Keratinocyte (primary cell): ENCODE results near the gene LRPPRC. TPM values are rescaled to one million over a fixed set of nuclear protein-coding genes. Genes with fewer than 3 reads are reported as not detected.

Experiments
- DNase-seq: peaks from one replicate; pipeline ENCODE4 v3.0.0-alpha.2; 2011; ENCODE audit warnings: low read depth, missing footprints, low spot score
- FAIRE-seq: peaks from 2 replicates; lab custom pipeline; 2011; peaks lifted over from hg19 to GRCh38; lab: Jason Lieb, UNC
- H2AFZ ChIP-seq: 2 replicates; pipeline ENCODE4 v1.6.0; 2012; ENCODE audit warnings: low read length, control low read depth, inconsistent platforms; ENCODE audit not compliant: control insufficient read depth
- H3K27ac ChIP-seq: 2 replicates; pipeline ENCODE4 v1.5.1; 2011; ENCODE audit warnings: low read length; ENCODE audit not compliant: control insufficient read depth, insufficient read depth
- H3K27me3 ChIP-seq: 3 replicates; pipeline ENCODE4 v1.6.0; 2011; ENCODE audit warnings: low read length; ENCODE audit not compliant: control insufficient read depth, insufficient read depth; ENCODE audit errors: extremely low read depth
- H3K36me3 ChIP-seq, 2 experiments: 2 replicates in 1 of 2; 3 replicates in 1 of 2; pipeline ENCODE4 v1.5.1; 2011; ENCODE audit warnings: low read length in 2 of 2, mild to moderate bottlenecking in 1 of 2; ENCODE audit not compliant: control insufficient read depth in 2 of 2, insufficient read depth in 2 of 2; ENCODE audit errors: extremely low read depth in 1 of 2
- H3K4me1 ChIP-seq: 3 replicates; pipeline ENCODE4 v1.5.1; 2011; ENCODE audit warnings: low read length; ENCODE audit not compliant: control insufficient read depth, insufficient read depth; ENCODE audit errors: extremely low read depth
- H3K4me2 ChIP-seq: 3 replicates; pipeline ENCODE4 v1.6.0; 2011; ENCODE audit warnings: low read depth, low read length; ENCODE audit not compliant: control insufficient read depth, insufficient read depth; ENCODE audit errors: extremely low read depth
- H3K4me3 ChIP-seq, 3 experiments: fragments of 200-600 bp in 1 of 3; sonication (generic) in 1 of 3; 2 replicates in 2 of 3; 3 replicates in 1 of 3; pipeline ENCODE4 v1.5.1; 2011 to 2016; ENCODE audit warnings: low read length in 3 of 3, mild to moderate bottlenecking in 3 of 3, control low read depth in 2 of 3, inconsistent platforms in 1 of 3, low read depth in 1 of 3, mixed read lengths in 1 of 3, mixed run types in 1 of 3, moderate library complexity in 1 of 3; ENCODE audit not compliant: control insufficient read depth in 2 of 3, insufficient read depth in 2 of 3; ENCODE audit errors: extremely low read depth in 1 of 3
- H3K79me2 ChIP-seq: 2 replicates; pipeline ENCODE4 v1.6.0; 2012; ENCODE audit warnings: low read length; ENCODE audit not compliant: control insufficient read depth, insufficient read depth
- H3K9ac ChIP-seq: 3 replicates; pipeline ENCODE4 v1.6.0; 2011; ENCODE audit warnings: low read length; ENCODE audit not compliant: control insufficient read depth, insufficient read depth; ENCODE audit errors: extremely low read depth
- H3K9me1 ChIP-seq: 3 replicates; pipeline ENCODE4 v1.6.0; 2011; ENCODE audit warnings: low read length; ENCODE audit not compliant: control insufficient read depth, insufficient read depth; ENCODE audit errors: extremely low read depth
- H3K9me3 ChIP-seq: 2 replicates; pipeline ENCODE4 v1.5.1; 2012; ENCODE audit warnings: low read depth, low read length; ENCODE audit not compliant: control insufficient read depth
- H4K20me1 ChIP-seq: 3 replicates; pipeline ENCODE4 v1.6.0; 2011; ENCODE audit warnings: low read length; ENCODE audit not compliant: control insufficient read depth, insufficient read depth; ENCODE audit errors: extremely low read depth
- EZH2 ChIP-seq: IDR thresholded peaks from one replicate; pipeline ENCODE4 v1.6.1; 2012; ENCODE audit warnings: inconsistent platforms, mild to moderate bottlenecking, low read length, moderate library complexity
- dilution Hi-C: fragments of 300-500 bp; cut with MboI; formaldehyde crosslinking; loops from one replicate; pipeline ENCODE4 v1.7.0; 2020; ENCODE audit warnings: low sequenced_read_pairs; ENCODE audit not compliant: extremely low pct_ligation_motif_present
- polyA plus RNA-seq, 5 experiments: library from polyadenylated mRNA; depleted of rRNA in 3 of 5; stranded (reverse) in 3 of 5; stranded (forward) in 1 of 5; unstranded in 1 of 5; fragments of >200 nt; gene quantifications; 1 replicate in 1 of 5; 2 replicates in 3 of 5; 3 replicates in 1 of 5; pipeline versions ENCODE4 v1.2.1 to v1.2.3, GENCODE V29; 2011 to 2012; ENCODE audit warnings: missing spikeins in 2 of 5, low read depth in 1 of 5, low replicate concordance in 1 of 5
- TF ChIP-seq, protein P1 (sequence below), 3 experiments: IDR thresholded peaks in 1 of 3; conservative IDR thresholded peaks in 1 of 3; optimal IDR thresholded peaks in 1 of 3; 2 replicates in 2 of 3; 3 replicates in 1 of 3; pipeline versions ENCODE3 to v1.5.1; 2011; ENCODE audit warnings: low read length in 3 of 3, mild to moderate bottlenecking in 3 of 3, moderate library complexity in 2 of 3, control low read depth in 1 of 3, inconsistent platforms in 1 of 3; ENCODE audit not compliant: insufficient read depth in 2 of 3; ENCODE audit errors: extremely low read depth in 1 of 3

The LRPPRC gene
- polyA plus RNA-seq, 1 donor (not counting 4 experiments of a cell fraction or from before 2014, with no cell fraction given): 115 TPM

DNA sequence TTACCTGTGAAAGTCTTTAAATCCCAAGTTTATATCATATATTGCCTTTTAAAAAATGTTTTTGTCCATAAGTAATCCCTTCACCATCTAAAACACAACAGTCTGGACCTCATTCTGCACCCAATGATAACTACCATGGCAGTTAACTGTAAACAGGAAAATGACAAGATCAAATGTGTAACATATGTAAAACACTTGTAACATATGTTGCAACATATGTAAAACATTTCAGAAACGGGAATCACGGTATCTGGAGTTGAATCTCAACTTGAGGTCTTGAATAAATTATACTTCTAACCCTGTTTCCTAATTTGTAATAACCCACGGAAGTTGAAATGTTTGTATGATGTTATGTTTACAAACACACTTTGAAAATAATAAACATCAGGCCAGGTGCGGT, 6.2 kb downstream of the LRPPRC start:
- Histone ChIP-seq H3K4me1 (peaks cover 13% of the 10 kb centered on the region), H3K79me2 (peaks cover 99% of the 10 kb centered on the region), H4K20me1 (peaks cover 15% of the 10 kb centered on the region), H3K27me3 (no peaks in the 10 kb centered on the region), H3K9me3 (no peaks in the 10 kb centered on the region), H3K9ac (no peak overlapping the region), H2AFZ (no peak overlapping the region), H3K4me3 (no peak overlapping the region), H3K9me1 (peaks cover 2% of the 10 kb centered on the region), H3K36me3 (peaks cover 8 to 28% of the 10 kb centered on the region in 2 experiments), H3K4me2 (no peak overlapping the region), H3K27ac (no peak overlapping the region)
- dilution Hi-C loops: no loop called here
- FAIRE-seq (no peak), DNase-seq (no peak)
- TF ChIP-seq, protein P1, sequence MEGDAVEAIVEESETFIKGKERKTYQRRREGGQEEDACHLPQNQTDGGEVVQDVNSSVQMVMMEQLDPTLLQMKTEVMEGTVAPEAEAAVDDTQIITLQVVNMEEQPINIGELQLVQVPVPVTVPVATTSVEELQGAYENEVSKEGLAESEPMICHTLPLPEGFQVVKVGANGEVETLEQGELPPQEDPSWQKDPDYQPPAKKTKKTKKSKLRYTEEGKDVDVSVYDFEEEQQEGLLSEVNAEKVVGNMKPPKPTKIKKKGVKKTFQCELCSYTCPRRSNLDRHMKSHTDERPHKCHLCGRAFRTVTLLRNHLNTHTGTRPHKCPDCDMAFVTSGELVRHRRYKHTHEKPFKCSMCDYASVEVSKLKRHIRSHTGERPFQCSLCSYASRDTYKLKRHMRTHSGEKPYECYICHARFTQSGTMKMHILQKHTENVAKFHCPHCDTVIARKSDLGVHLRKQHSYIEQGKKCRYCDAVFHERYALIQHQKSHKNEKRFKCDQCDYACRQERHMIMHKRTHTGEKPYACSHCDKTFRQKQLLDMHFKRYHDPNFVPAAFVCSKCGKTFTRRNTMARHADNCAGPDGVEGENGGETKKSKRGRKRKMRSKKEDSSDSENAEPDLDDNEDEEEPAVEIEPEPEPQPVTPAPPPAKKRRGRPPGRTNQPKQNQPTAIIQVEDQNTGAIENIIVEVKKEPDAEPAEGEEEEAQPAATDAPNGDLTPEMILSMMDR (optimal IDR thresholded peaks at IDR 0.05 in 1 of 3, IDR thresholded peaks at IDR 0.05 in 1 of 3, conservative IDR thresholded peaks at IDR 0.05 in 1 of 3; ENCODE audit: extremely low read depth in 1 of 3, insufficient read depth in 2 of 3, low read length in 3 of 3): no peak
- TF ChIP-seq EZH2: no peak

DNA sequence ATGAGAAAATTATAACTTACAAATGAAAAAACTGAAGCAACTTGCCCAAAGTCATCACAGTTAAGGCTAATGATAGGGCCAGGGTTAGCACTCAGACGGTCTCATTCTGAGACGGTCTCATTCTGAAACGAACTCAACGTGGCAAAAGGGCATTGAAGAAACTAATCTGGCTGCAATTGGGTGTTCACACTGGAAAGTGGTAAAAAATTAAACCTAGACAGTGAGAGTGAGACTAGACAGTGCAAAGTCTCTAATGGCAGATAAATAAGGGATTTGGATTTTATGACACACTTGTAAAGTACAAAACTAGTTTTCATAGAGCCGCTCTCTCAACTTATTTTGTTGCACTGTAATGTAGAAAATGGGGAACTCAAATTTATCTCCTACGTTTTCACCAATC, 9.2 kb downstream of the LRPPRC start:
- H3K9me3 ChIP-seq: no peaks in the 10 kb centered on the region
- no peaks in the 10 kb centered on the region for H3K9me1 ChIP-seq
- no peak for DNase-seq
- H3K27me3 ChIP-seq: no peaks in the 10 kb centered on the region
- H2AFZ ChIP-seq: no peak overlapping the region
- TF ChIP-seq, protein P1 (optimal IDR thresholded peaks at IDR 0.05 in 1 of 3, IDR thresholded peaks at IDR 0.05 in 1 of 3, conservative IDR thresholded peaks at IDR 0.05 in 1 of 3; ENCODE audit: extremely low read depth in 1 of 3, insufficient read depth in 2 of 3, low read length in 3 of 3): no peak
- no peak for TF ChIP-seq EZH2
- H3K79me2 ChIP-seq: peaks cover 91% of the 10 kb centered on the region
- H3K9ac ChIP-seq: no peak overlapping the region
- H3K4me1 ChIP-seq: no peaks in the 10 kb centered on the region
- no peak overlapping the region for H3K4me3 ChIP-seq
- dilution Hi-C loops: no loop called here
- no peak overlapping the region for H3K4me2 ChIP-seq
- H3K36me3 ChIP-seq: peaks cover 0 to 10% of the 10 kb centered on the region in 2 experiments
- H4K20me1 ChIP-seq: peaks cover 4% of the 10 kb centered on the region
- no peak for FAIRE-seq
- no peak overlapping the region for H3K27ac ChIP-seq
